HEK293 (cell line): ENCODE results near the gene SMIM13.

Experiments used
- CTCF ChIA-PET: fragments of 350-600 bp; formaldehyde crosslinking; extraction: SDS; loops from one replicate; lab custom pipeline; 2021; ENCODE audit warnings: antibody characterized with exemption; lab: Yijun Ruan, JAX
- POLR2A ChIA-PET: fragments of 300-600 bp; formaldehyde crosslinking; extraction: SDS; loops from one replicate; lab custom pipeline; 2020; ENCODE audit warnings: antibody characterized with exemption, inconsistent platforms; lab: Yijun Ruan, JAX
- H3K27ac ChIP-seq: fragments of 200-500 bp; sonication (Bioruptor generic); 2 replicates; pipeline ENCODE4 v1.5.1; 2014; ENCODE audit warnings: low read depth, low read length, control low read depth, inconsistent platforms; ENCODE audit errors: extremely low read depth
- H3K36me3 ChIP-seq, 2 experiments: fragments of 200-500 bp in 1 of 2; sonication (Bioruptor generic) in 1 of 2; 1 replicate in 1 of 2; 2 replicates in 1 of 2; pipeline ENCODE4 v1.5.1; 2014 to 2017; ENCODE audit warnings: inconsistent platforms in 2 of 2, low read length in 2 of 2; ENCODE audit not compliant: control insufficient read depth in 2 of 2, insufficient read depth in 1 of 2
- H3K4me1 ChIP-seq: fragments of 200-500 bp; sonication (Bioruptor generic); 2 replicates; pipeline ENCODE4 v1.5.1; 2014; ENCODE audit warnings: mild to moderate bottlenecking, low read length, inconsistent platforms; ENCODE audit not compliant: control insufficient read depth, insufficient read depth
- H3K4me3 ChIP-seq: 2 replicates; pipeline ENCODE4 v1.5.1; 2011; ENCODE audit warnings: low read depth, mild to moderate bottlenecking, control low read depth, low read length, moderate library complexity
- H3K9me3 ChIP-seq: fragments of 200-500 bp; sonication (Bioruptor generic); 2 replicates; pipeline ENCODE4 v1.5.1; 2014; ENCODE audit warnings: low read depth, low read length, inconsistent platforms; ENCODE audit not compliant: control insufficient read depth, insufficient read depth
- EGR2 ChIP-seq: fragments of 450-650 bp; formaldehyde crosslinking; IDR thresholded peaks from 2 replicates; pipeline ENCODE4 v1.5.1; 2016; ENCODE audit warnings: low read depth, missing biosample characterization, missing genetic modification characterization
- IKZF3 ChIP-seq: fragments of 450-650 bp; IDR thresholded peaks from 2 replicates; pipeline ENCODE4 v1.5.0; 2018; ENCODE audit warnings: missing biosample characterization, mild to moderate bottlenecking, missing genetic modification characterization, moderate library complexity
- OSR2 ChIP-seq: fragments of 450-650 bp; formaldehyde crosslinking; IDR thresholded peaks from 2 replicates; pipeline ENCODE4 v1.5.1; 2016; ENCODE audit warnings: missing biosample characterization, missing genetic modification characterization
- OVOL3 ChIP-seq: fragments of 450-650 bp; formaldehyde crosslinking; IDR thresholded peaks from 2 replicates; pipeline ENCODE4 v1.5.1; 2016; ENCODE audit warnings: missing biosample characterization, missing genetic modification characterization
- TCF7L2 ChIP-seq: IDR thresholded peaks from 2 replicates; pipeline ENCODE4 v1.6.1; 2011; ENCODE audit warnings: low read depth, mild to moderate bottlenecking, inconsistent platforms, low read length, moderate library complexity, borderline replicate concordance
- WT1 ChIP-seq: fragments of 450-650 bp; formaldehyde crosslinking; IDR thresholded peaks from 2 replicates; pipeline ENCODE4 v1.5.1; 2016; ENCODE audit warnings: missing biosample characterization, missing genetic modification characterization
- YY1 ChIP-seq: fragments of 450-650 bp; formaldehyde crosslinking; IDR thresholded peaks from 2 replicates; pipeline ENCODE4 v1.5.1; 2018; ENCODE audit warnings: missing biosample characterization, missing genetic modification characterization
- ZBTB8A ChIP-seq: fragments of 450-650 bp; formaldehyde crosslinking; IDR thresholded peaks from 2 replicates; pipeline ENCODE4 v1.5.1; 2016; ENCODE audit warnings: missing biosample characterization, missing genetic modification characterization
- ZIC2 ChIP-seq: fragments of 450-650 bp; formaldehyde crosslinking; IDR thresholded peaks from 2 replicates; pipeline ENCODE4 v1.5.1; 2016; ENCODE audit warnings: missing biosample characterization, missing genetic modification characterization
- ZNF114 ChIP-seq: fragments of 450-650 bp; formaldehyde crosslinking; IDR thresholded peaks from 2 replicates; pipeline ENCODE4 v1.5.0; 2017; ENCODE audit warnings: missing biosample characterization, missing genetic modification characterization
- ZNF155 ChIP-seq: fragments of 450-650 bp; formaldehyde crosslinking; IDR thresholded peaks from 2 replicates; pipeline ENCODE4 v1.5.1; 2016; ENCODE audit warnings: missing biosample characterization, missing genetic modification characterization
- ZNF292 ChIP-seq: fragments of 450-650 bp; formaldehyde crosslinking; IDR thresholded peaks from 2 replicates; pipeline ENCODE4 v1.5.1; 2016; ENCODE audit warnings: low read depth, missing biosample characterization, missing genetic modification characterization, borderline replicate concordance
- ZNF324 ChIP-seq: fragments of 450-650 bp; formaldehyde crosslinking; IDR thresholded peaks from 2 replicates; pipeline ENCODE4 v1.5.1; 2016; ENCODE audit warnings: missing biosample characterization, missing genetic modification characterization
- ZNF350 ChIP-seq: fragments of 450-650 bp; formaldehyde crosslinking; IDR thresholded peaks from 2 replicates; pipeline ENCODE4 v1.5.0; 2017; ENCODE audit warnings: missing biosample characterization, mild to moderate bottlenecking, missing genetic modification characterization
- ZNF354C ChIP-seq: fragments of 450-650 bp; formaldehyde crosslinking; IDR thresholded peaks from 2 replicates; pipeline ENCODE4 v1.5.1; 2016; ENCODE audit warnings: missing biosample characterization, missing genetic modification characterization, low read depth, borderline replicate concordance
- ZNF433 ChIP-seq: fragments of 450-650 bp; formaldehyde crosslinking; IDR thresholded peaks from 2 replicates; pipeline ENCODE4 v1.5.1; 2016; ENCODE audit warnings: missing biosample characterization, missing genetic modification characterization, low read depth
- ZNF510 ChIP-seq: fragments of 450-650 bp; formaldehyde crosslinking; IDR thresholded peaks from 2 replicates; pipeline ENCODE4 v1.5.1; 2018; ENCODE audit warnings: mild to moderate bottlenecking, missing genetic modification characterization, missing biosample characterization; ENCODE audit not compliant: insufficient replicate concordance
- ZNF548 ChIP-seq: fragments of 450-650 bp; formaldehyde crosslinking; IDR thresholded peaks from 2 replicates; pipeline ENCODE4 v1.5.1; 2016; ENCODE audit warnings: missing biosample characterization, missing genetic modification characterization
- ZNF549 ChIP-seq: fragments of 450-650 bp; IDR thresholded peaks from 2 replicates; pipeline ENCODE4 v1.5.1; 2018; ENCODE audit warnings: missing biosample characterization, missing genetic modification characterization, mild to moderate bottlenecking, inconsistent platforms, moderate library complexity
- ZNF596 ChIP-seq: fragments of 450-650 bp; IDR thresholded peaks from 2 replicates; pipeline ENCODE4 v1.5.0; 2018; ENCODE audit warnings: missing biosample characterization, mild to moderate bottlenecking, missing genetic modification characterization, moderate library complexity
- ZNF670 ChIP-seq: fragments of 450-650 bp; formaldehyde crosslinking; IDR thresholded peaks from 2 replicates; pipeline ENCODE4 v1.5.1; 2016; ENCODE audit warnings: missing biosample characterization, missing genetic modification characterization, low read depth
- ZNF837 ChIP-seq: fragments of 450-650 bp; formaldehyde crosslinking; IDR thresholded peaks from 2 replicates; pipeline ENCODE4 v1.5.1; 2016; ENCODE audit warnings: missing biosample characterization, missing genetic modification characterization
- ZSCAN30 ChIP-seq: fragments of 450-650 bp; IDR thresholded peaks from 2 replicates; pipeline ENCODE4 v1.5.1; 2018; ENCODE audit warnings: missing biosample characterization, mild to moderate bottlenecking, missing genetic modification characterization, moderate library complexity
- ZXDB ChIP-seq: fragments of 450-650 bp; formaldehyde crosslinking; IDR thresholded peaks from 2 replicates; pipeline ENCODE4 v1.5.1; 2016; ENCODE audit warnings: missing biosample characterization, missing genetic modification characterization
- TF ChIP-seq, protein P1 (sequence below): fragments of 450-650 bp; formaldehyde crosslinking; IDR thresholded peaks from 2 replicates; pipeline ENCODE4 v1.5.1; 2016; ENCODE audit warnings: missing biosample characterization, missing genetic modification characterization
- TF ChIP-seq, protein P2 (sequence below): fragments of 450-650 bp; formaldehyde crosslinking; IDR thresholded peaks from 2 replicates; pipeline ENCODE4 v1.5.1; 2017; ENCODE audit warnings: missing biosample characterization, missing genetic modification characterization
- TF ChIP-seq, protein P3 (sequence below): fragments of 450-650 bp; formaldehyde crosslinking; IDR thresholded peaks from 2 replicates; pipeline ENCODE4 v1.5.1; 2016; ENCODE audit warnings: missing biosample characterization, missing genetic modification characterization
- TF ChIP-seq, protein P4 (sequence below): fragments of 450-650 bp; IDR thresholded peaks from 2 replicates; pipeline ENCODE4 v1.5.1; 2018; ENCODE audit warnings: missing biosample characterization, mild to moderate bottlenecking, missing genetic modification characterization

SMIM13 gene

DNA sequence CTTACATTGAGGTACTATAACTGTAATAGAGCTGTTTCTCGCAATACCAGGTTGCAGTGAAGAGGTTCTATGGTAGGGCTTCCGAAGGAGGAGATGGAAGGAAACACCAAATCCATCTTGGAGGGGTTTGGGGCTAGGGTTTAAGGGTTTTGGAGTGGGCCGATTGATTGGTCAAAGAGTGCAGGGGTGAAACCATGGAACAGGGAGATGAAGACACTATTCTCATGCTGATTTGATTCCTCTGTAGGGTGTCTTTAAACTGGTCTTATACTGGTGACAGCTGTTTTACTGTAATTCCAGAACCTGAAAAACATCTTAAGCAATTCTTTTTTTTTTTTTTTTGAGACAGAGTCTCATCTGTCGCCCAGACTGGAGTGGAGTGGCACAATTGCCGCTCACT is 7.8 kb downstream of the SMIM13 start (continued):
- no peak for TF ChIP-seq ZNF596 (tag by site-specific recombination)
- no peak for TF ChIP-seq ZNF549 (tag by site-specific recombination)
- TF ChIP-seq ZNF350 (tag by site-specific recombination) = no peak
- no peak for TF ChIP-seq OVOL3 (tag by site-specific recombination)
- TF ChIP-seq, protein P1, sequence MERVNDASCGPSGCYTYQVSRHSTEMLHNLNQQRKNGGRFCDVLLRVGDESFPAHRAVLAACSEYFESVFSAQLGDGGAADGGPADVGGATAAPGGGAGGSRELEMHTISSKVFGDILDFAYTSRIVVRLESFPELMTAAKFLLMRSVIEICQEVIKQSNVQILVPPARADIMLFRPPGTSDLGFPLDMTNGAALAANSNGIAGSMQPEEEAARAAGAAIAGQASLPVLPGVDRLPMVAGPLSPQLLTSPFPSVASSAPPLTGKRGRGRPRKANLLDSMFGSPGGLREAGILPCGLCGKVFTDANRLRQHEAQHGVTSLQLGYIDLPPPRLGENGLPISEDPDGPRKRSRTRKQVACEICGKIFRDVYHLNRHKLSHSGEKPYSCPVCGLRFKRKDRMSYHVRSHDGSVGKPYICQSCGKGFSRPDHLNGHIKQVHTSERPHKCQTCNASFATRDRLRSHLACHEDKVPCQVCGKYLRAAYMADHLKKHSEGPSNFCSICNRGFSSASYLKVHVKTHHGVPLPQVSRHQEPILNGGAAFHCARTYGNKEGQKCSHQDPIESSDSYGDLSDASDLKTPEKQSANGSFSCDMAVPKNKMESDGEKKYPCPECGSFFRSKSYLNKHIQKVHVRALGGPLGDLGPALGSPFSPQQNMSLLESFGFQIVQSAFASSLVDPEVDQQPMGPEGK (tag by site-specific recombination) = no peak
- no peak for TF ChIP-seq ZNF114 (tag by site-specific recombination)

DNA sequence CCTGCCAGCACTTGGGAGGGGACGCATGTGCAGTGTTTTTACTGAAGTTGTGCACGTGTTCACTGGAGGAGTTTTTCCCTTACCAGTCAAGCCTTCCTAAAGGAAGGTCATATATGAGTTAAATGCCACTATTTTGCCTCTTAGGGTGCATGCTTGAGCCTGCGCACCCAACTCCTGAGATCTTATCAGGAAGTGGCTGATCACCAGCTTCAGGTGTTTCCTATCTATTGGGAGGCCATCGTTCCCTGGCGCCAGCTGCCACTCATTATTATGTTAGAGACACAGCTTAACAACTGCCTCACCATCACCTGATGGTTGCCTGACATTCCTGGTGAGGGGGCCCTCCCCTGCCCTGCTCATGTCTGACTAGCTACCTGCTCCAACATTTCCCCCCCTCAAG is 9.4 kb downstream of the SMIM13 start:
- ChIA-PET POLR2A (interaction anchor here (1.2 kb wide), 1 partner anchor 9 kb away, joined by 5 read pairs; the partner anchor contains the start of gene SMIM13), CTCF (interaction anchor here (0.6 kb wide), 1 partner anchor 653 kb away, joined by 3 read pairs; no protein-coding TSS in a partner anchor)
- TF ChIP-seq ZNF670 (tag by site-specific recombination) (no peak), ZNF837 (tag by site-specific recombination) (no peak), ZSCAN30 (tag by site-specific recombination) (no peak), ZNF324 (tag by site-specific recombination) (no peak)
- TF ChIP-seq, all 188 proteins: peak for 0
- Histone ChIP-seq H3K27ac (no peak overlapping the region), H3K36me3 (peaks cover 0 to 3% of the 10 kb centered on the region in 2 experiments; a peak in 2 of 3 replicates), H3K9me3 (no peaks in the 10 kb centered on the region), H3K4me1 (0 out of 2 replicates have a peak, but pooled peaks cover 8% of the 10 kb centered on the region), H3K4me3 (no peak overlapping the region)

DNA sequence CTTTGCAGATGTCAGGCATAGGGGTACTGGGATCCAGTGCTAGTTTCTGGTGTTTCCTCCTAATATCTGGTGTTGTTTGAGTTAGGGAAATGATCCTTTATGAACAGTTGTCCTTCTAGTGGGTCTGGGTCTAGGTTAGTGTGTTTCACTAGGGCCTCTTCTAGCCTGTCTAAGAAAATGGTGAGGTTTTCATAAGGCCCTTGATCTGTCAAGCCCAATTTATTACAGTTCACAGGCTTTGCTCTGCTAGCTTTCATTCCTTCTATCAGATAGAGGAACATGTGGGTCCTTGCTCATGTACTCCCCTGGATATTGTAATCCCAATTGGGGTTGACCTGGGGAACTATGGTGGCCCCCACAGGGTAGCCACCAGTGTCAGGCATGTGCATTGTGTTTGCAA is 15.1 kb downstream of the SMIM13 start:
- Histone ChIP-seq H3K4me1 (peaks cover 8% of the 10 kb centered on the region; the same call in 1 of the 2 replicates), H3K27ac (no peak overlapping the region), H3K36me3 (no peaks in the 10 kb centered on the region; a peak in 1 of 3 replicates), H3K4me3 (no peak overlapping the region), H3K9me3 (no peaks in the 10 kb centered on the region)
- ChIA-PET CTCF (interaction anchor here (0.6 to 0.8 kb wide), 2 partner anchors 11 to 83 kb away, joined by 3 read pairs; no protein-coding TSS in a partner anchor), POLR2A (no interaction called here)
- TF ChIP-seq IKZF3 (no peak), ZNF548 (tag by site-specific recombination) (no peak), OSR2 (tag by site-specific recombination) (no peak), ZBTB8A (tag by site-specific recombination) (no peak), ZIC2 (tag by site-specific recombination) (no peak), ZXDB (tag by site-specific recombination) (no peak), ZNF354C (tag by site-specific recombination) (no peak), ZNF350 (tag by site-specific recombination) (no peak), ZNF155 (tag by site-specific recombination) (no peak), ZNF510 (tag by site-specific recombination) (no peak), ZNF433 (tag by site-specific recombination) (no peak), EGR2 (tag by site-specific recombination) (no peak), YY1 (tag by site-specific recombination) (no peak), TCF7L2 (no peak), WT1 (tag by site-specific recombination) (no peak), ZNF292 (tag by site-specific recombination) (no peak)
- TF ChIP-seq, protein P2, sequence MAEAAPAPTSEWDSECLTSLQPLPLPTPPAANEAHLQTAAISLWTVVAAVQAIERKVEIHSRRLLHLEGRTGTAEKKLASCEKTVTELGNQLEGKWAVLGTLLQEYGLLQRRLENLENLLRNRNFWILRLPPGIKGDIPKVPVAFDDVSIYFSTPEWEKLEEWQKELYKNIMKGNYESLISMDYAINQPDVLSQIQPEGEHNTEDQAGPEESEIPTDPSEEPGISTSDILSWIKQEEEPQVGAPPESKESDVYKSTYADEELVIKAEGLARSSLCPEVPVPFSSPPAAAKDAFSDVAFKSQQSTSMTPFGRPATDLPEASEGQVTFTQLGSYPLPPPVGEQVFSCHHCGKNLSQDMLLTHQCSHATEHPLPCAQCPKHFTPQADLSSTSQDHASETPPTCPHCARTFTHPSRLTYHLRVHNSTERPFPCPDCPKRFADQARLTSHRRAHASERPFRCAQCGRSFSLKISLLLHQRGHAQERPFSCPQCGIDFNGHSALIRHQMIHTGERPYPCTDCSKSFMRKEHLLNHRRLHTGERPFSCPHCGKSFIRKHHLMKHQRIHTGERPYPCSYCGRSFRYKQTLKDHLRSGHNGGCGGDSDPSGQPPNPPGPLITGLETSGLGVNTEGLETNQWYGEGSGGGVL (tag by site-specific recombination) = no peak
- TF ChIP-seq, protein P3, sequence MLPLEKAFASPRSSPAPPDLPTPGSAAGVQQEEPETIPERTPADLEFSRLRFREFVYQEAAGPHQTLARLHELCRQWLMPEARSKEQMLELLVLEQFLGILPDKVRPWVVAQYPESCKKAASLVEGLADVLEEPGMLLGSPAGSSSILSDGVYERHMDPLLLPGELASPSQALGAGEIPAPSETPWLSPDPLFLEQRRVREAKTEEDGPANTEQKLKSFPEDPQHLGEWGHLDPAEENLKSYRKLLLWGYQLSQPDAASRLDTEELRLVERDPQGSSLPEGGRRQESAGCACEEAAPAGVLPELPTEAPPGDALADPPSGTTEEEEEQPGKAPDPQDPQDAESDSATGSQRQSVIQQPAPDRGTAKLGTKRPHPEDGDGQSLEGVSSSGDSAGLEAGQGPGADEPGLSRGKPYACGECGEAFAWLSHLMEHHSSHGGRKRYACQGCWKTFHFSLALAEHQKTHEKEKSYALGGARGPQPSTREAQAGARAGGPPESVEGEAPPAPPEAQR (tag by site-specific recombination) = no peak
- TF ChIP-seq, protein P4, sequence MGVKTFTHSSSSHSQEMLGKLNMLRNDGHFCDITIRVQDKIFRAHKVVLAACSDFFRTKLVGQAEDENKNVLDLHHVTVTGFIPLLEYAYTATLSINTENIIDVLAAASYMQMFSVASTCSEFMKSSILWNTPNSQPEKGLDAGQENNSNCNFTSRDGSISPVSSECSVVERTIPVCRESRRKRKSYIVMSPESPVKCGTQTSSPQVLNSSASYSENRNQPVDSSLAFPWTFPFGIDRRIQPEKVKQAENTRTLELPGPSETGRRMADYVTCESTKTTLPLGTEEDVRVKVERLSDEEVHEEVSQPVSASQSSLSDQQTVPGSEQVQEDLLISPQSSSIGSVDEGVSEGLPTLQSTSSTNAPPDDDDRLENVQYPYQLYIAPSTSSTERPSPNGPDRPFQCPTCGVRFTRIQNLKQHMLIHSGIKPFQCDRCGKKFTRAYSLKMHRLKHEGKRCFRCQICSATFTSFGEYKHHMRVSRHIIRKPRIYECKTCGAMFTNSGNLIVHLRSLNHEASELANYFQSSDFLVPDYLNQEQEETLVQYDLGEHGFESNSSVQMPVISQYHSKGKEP (tag by site-specific recombination) = no peak
